ENCODE results near the gene CLK2. TPM values are rescaled to one million over a fixed set of nuclear protein-coding genes. Genes with fewer than 3 reads are reported as not detected.

CLK2 gene
- total RNA-seq: 19.5 and 23.6 TPM in 2 replicates

DNA sequence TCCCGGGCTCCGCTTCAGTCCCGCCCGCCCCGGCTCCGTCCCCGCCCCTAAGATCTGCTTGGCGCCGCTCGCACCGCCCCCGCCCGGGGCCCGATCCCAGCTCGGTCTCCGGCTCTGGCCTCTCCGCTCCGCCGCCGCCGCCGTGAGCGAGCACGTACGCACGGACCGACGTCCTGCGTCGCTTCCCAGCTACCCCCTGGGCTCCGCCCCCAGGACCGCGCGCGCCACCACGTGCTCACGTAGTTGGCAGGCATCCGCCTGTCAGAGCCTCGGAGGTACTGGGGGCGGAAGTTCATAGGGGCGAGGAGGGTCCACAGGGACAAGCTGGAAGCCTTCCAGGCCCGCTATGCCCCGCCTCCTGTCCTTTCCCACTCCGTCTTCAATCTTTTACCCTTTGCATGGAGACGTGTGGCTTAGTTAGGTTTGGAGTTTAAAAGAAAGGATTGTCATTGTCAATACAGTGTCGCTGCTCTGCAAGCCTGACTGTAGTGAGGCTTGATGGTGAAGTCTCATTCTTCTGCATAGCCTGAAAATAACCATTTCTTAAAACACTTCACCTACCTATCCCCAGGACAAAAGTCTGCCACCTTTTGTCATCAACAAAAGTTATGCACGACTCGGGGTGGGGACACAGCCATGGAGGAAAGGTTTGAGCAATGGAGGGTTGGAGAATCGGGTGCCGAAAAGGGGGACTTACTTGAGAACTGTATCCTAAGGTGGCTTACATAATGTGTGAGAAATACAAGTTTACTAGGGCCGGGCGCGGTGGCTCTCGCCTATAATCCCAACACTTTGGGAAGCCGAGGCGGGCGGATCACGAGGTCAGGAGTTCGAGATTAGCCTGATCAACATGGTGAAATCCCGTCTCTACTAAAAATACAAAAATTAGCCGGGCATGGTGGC, at the start of gene CLK2:
CLK2 (minus strand) TSS at position 162 of the 903 bp plus-strand sequence. CDS start 2,527 bp downstream, outside the sequence.

DNA sequence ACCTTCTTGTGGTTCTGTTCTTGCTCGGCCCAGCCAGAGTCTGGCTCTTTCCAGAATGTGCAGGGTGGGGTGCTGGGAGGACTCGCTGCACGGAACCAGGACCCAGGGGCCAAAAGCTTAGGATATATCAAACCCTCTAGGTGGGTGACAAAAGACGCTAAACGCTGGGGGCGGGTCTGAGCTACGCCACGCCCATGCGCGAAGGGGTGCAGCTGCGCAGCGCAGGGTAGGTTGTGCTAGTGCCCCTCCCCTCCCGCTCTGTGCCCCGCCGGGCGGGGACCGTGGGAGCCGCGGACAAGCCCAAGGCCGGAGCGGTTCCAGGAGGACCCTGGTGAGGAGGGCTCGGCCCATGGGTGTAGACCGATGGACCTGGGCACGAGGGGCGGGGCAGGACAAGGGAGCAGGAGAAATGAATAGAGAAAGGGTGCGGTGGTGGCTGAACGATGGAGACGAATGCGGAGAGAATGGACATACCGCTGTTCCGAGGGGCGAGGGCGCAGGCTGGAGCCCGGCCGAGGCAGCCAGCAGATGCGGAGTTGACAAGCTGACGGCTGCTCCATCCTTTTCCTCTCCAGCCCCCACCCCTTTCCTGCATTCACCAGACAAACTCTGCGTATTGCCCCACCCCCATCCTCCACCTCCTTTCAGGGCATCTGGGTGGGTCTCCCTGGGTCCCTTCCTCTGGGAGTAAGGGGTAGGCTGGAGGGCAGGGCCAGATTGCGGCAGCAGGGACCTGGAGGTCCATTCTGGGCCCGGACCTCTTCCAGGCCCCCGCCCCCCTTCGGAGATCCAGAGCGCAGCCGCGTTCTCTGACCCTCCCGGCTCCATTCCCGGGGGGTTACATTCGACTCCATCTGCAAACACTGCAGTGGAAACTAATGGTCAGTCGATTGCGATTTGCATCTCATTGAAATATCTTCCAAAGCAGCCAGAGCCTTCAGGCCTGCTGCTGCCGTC, 47.6 kb upstream of the CLK2 start, which contains the start of gene RUSC1:
RUSC1 (plus strand) TSS at position 234 of the 957 bp plus-strand sequence. CDS start 880 bp downstream, outside the sequence.

GRCh38 chr1:155308493-155309422, 35.5 kb upstream of the CLK2 start, which contains the start of gene FDPS:
FDPS (plus strand) TSS chr1:155308866; CDS start chr1:155309790, 924 bp downstream.

DNA sequence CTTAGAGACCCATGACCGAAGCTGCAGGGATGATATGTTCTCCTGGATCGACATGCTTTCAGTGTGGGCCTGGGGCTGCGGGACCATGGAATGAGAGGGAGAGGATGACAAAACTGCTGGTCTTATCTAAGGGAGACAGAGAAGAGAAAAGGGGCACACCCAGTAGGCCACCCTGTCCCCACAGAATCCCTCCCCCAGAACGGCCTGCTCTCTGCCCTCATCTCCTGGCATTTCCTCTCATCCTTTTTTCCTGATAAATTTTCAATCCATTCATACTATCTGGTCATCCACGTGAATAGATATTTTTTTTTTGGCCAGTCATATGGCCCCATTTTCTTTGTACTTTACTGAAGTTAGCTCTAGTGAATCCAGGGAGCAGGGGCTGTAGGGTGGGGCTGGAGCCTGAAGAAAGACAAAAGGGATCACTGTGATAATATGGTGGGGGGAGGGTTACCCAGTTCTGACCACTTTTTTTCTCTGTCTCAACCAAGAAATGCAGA, 28.1 kb upstream of the CLK2 start, which contains the start of gene PKLR:
PKLR (minus strand) TSS at position 97 of the 500 bp plus-strand sequence; CDS start at position 54, 43 bp downstream.

DNA sequence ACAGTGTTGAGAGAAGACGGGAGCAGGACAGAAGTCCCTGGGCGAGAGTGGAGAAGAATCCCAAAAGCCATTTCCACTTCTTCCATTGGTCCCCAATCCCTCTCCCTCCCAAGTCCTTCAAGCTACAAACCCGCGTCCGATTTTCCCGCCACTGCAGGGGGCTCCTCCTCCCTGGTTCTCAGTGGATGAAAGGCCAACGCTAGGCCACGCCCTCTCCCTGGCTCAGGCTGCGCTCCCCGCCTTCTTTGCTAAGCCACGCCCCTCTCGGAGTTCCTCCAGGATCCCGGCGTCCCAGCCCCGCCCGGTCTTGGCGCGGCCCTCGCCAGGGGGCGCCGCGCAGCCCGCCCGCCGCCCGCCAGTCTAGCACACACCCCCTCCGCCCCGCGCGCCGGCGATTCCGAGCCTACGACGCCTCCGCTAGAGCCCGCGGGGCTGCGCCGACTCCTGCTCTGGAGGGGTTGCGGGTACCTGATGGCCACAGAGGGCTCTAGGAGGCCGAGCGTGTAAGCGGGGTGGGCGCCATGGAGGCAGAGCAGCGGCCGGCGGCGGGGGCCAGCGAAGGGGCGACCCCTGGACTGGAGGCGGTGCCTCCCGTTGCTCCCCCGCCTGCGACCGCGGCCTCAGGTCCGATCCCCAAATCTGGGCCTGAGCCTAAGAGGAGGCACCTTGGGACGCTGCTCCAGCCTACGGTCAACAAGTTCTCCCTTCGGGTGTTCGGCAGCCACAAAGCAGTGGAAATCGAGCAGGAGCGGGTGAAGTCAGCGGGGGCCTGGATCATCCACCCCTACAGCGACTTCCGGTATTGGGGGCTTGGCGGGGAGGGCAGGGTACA, 4.0 kb upstream of the CLK2 start, which contains the start of gene HCN3:
HCN3 (plus strand) TSS at position 394 of the 832 bp plus-strand sequence; CDS start at position 522, 128 bp downstream.

DNA sequence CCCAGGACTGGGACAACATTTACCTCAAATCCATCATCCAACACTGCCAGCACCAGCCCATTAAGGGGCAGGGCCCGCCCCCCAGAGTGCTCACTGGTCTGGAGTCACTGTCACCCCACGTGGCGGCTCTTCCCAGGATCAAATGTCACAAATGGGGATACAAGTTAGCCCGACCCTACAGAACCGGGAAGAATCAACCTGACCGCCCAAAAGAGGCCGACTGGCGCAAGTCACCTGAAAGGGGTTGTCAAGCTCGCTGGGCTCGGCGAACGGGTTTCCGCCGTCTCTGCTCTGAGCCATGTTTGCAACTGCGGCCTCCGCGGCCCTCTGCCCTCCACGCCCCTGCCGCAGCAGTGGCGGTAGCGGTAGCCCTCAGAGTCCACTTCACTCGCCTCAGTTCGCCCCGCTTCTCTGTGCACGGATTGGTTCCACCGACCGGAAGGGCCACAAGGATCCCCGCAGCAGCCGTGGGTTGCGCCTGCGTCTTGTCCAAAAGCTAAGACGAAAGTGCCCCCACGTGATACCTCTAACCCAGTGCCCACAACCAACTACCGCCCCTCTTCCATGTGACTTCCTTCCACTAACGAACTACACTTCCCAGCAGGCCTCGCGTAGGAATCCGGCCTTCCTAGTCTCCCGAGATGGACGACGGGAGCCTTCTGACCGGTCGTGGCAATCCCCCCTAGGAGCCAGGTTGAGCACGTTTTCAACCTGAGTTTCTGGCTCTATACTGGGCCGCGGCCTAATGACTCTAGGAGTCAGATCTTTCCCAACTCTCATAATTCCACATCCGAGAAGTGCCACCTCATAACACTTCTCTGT, 11.2 kb downstream of the CLK2 start, which contains the start of gene SCAMP3:
SCAMP3 (minus strand) TSS at position 509 of the 822 bp plus-strand sequence; CDS start at position 300, 209 bp downstream.

DNA sequence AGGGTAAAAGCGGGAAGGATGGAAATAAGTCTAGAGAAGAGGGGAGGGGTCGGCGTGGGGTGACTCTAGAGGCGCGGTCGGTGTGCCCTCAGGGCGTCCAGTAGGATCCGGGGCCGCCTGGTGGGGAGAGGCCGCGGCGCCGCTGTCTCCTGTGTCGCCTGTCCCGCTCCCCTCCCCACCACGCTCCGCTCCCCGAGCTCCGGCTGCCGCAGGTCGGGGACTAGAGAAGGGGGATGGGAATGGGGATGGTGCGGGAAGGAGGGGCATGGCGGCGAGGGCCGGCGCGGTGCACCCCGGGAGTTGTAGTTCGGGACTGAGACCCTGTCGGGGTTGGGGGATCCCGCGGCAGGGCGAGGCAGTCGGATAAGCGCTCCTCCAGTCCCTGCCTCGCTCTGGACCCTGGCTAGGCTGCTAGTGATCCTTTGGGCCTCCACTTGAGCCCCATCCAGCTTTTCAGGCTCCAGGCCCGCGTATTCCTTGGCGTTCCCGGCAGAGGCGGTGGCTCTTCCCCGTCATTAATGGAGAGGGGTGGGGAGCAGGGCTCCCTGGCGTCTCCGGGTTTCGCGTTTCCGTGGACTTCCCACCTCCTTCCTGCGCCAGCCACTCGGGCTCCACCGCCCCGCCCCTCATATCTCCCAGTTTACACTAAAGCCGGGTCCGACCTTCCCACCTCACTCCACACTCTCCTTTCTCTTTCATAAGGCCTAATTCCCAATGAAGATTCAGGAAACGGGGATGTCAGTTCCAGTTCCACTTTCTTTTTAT, 17.9 kb downstream of the CLK2 start, which contains the start of gene ENTREP3:
ENTREP3 (minus strand) TSS at position 241 of the 765 bp plus-strand sequence. CDS start 606 bp downstream, outside the sequence.

Other genes with a start within 250 kb of the CLK2 start
- not detected in 2 replicates for gene DCST2, start 239.7 kb downstream of the CLK2 start, total RNA-seq
- not detected in 2 replicates for gene DCST1, start 239.7 kb downstream of the CLK2 start, total RNA-seq
- 33.1 and 81.6 TPM in 2 replicates for gene ADAM15, start 222.2 kb downstream of the CLK2 start, total RNA-seq
- 10.2 and 11.7 TPM in 2 replicates for gene EFNA4, start 209.8 kb downstream of the CLK2 start, total RNA-seq
- 1.7 and 1.9 TPM in 2 replicates for gene EFNA3, start 194.7 kb downstream of the CLK2 start, total RNA-seq
- 1.8 and 14.9 TPM in 2 replicates for gene EFNA1, start 145.6 kb downstream of the CLK2 start, total RNA-seq
- gene SLC50A1, start 137.7 kb downstream of the CLK2 start, total RNA-seq: 21.5 and 51.5 TPM in 2 replicates
- gene DPM3, start 133.0 kb downstream of the CLK2 start, total RNA-seq: 87.8 and 104 TPM in 2 replicates
- 133 and 203 TPM in 2 replicates for gene KRTCAP2, start 100.2 kb downstream of the CLK2 start, total RNA-seq
- 3.6 and 6.4 TPM in 2 replicates for gene TRIM46, start 99.7 kb downstream of the CLK2 start, total RNA-seq
- 15.5 and 19.9 TPM in 2 replicates for gene THBS3, start 65.6 kb downstream of the CLK2 start, total RNA-seq
- gene MTX1, start 64.8 kb downstream of the CLK2 start, total RNA-seq: 70.7 and 116 TPM in 2 replicates
- gene ENTREP3, start 18.0 kb downstream of the CLK2 start, total RNA-seq: 15.5 and 45.0 TPM in 2 replicates
- 73.5 and 116 TPM in 2 replicates for gene SCAMP3, start 11.1 kb downstream of the CLK2 start, total RNA-seq
- gene HCN3, start 4.0 kb upstream of the CLK2 start, total RNA-seq: 0.08 and 0.26 TPM in 2 replicates
- gene PKLR, start 27.9 kb upstream of the CLK2 start, total RNA-seq: not detected in 2 replicates
- 85.9 and 462 TPM in 2 replicates for gene FDPS, start 35.4 kb upstream of the CLK2 start, total RNA-seq
- gene RUSC1, start 47.4 kb upstream of the CLK2 start, total RNA-seq: 30.7 and 32.8 TPM in 2 replicates